HepG2 (cell line): Measurements from ENCODE around the gene STPG4. TPM values are rescaled to one million over a fixed set of nuclear protein-coding genes. Genes with fewer than 3 reads are reported as not detected.
A peak's percentile ranks its signal among the peaks of the same experiment; 100 is the strongest.

Source experiments
- AGO2 ChIP-seq: fragments of 200-400 bp; formaldehyde crosslinking; optimal IDR thresholded peaks from 2 replicates; pipeline ENCODE3; 2017; ENCODE audit warnings: mild to moderate bottlenecking, low read depth, low read length, moderate library complexity
- ATF5 ChIP-seq: sonication (generic); formaldehyde crosslinking; IDR thresholded peaks from 2 replicates; pipeline ENCODE4 v1.4.0; 2020; ENCODE audit warnings: mild to moderate bottlenecking, low read depth, missing genetic modification reagents
- ATF7-NPFF ChIP-seq: sonication (generic); formaldehyde crosslinking; IDR thresholded peaks from 2 replicates; pipeline ENCODE4 v1.8.1; 2023; ENCODE audit warnings: mild to moderate bottlenecking, low read depth, missing genetic modification reagents, moderate library complexity
- DNMT1 ChIP-seq: sonication (generic); formaldehyde crosslinking; IDR thresholded peaks from 2 replicates; pipeline ENCODE4 v1.5.1; 2020; ENCODE audit warnings: mild to moderate bottlenecking, missing genetic modification reagents
- ELF1 ChIP-seq: sonication (generic); formaldehyde crosslinking; IDR thresholded peaks from 2 replicates; pipeline ENCODE4 v1.4.0; 2020; ENCODE audit warnings: missing genetic modification reagents
- FLYWCH1 ChIP-seq: sonication (generic); formaldehyde crosslinking; IDR thresholded peaks from 2 replicates; pipeline ENCODE4 v1.8.1; 2023; ENCODE audit warnings: mild to moderate bottlenecking, missing genetic modification reagents
- FOXK2 ChIP-seq: fragments of 450-650 bp; IDR thresholded peaks from 2 replicates; pipeline ENCODE4 v1.6.1; 2016
- RXRA ChIP-seq: sonication (generic); formaldehyde crosslinking; IDR thresholded peaks from 2 replicates; pipeline ENCODE4 v1.5.1; 2020; ENCODE audit warnings: missing genetic modification reagents
- SETDB1 ChIP-seq: sonication (generic); formaldehyde crosslinking; IDR thresholded peaks from 2 replicates; pipeline ENCODE4 v1.5.1; 2020; ENCODE audit warnings: missing genetic modification reagents, mild to moderate bottlenecking, borderline replicate concordance
- SOX13 ChIP-seq, 3 experiments: fragments of 450-650 bp in 1 of 3; sonication (generic) in 1 of 3; formaldehyde crosslinking in 1 of 3; IDR thresholded peaks in 2 of 3; conservative IDR thresholded peaks in 1 of 3; 2 replicates each; pipeline versions ENCODE4 v1.5.0 to v1.6.1; 2016 to 2020; ENCODE audit warnings: antibody characterized with exemption in 1 of 3, mild to moderate bottlenecking in 1 of 3, missing compliant biosample characterization in 1 of 3, missing genetic modification reagents in 1 of 3, moderate library complexity in 1 of 3
- TAF1 ChIP-seq: sonication (generic); formaldehyde crosslinking; IDR thresholded peaks from 2 replicates; pipeline ENCODE4 v1.4.0; 2020; ENCODE audit warnings: missing genetic modification reagents
- UBTF ChIP-seq: sonication (generic); formaldehyde crosslinking; IDR thresholded peaks from 2 replicates; pipeline ENCODE4 v1.4.0; 2020; ENCODE audit warnings: mild to moderate bottlenecking, missing genetic modification reagents
- ZFY ChIP-seq: sonication (generic); formaldehyde crosslinking; IDR thresholded peaks from 2 replicates; pipeline ENCODE4 v1.4.0; 2020; ENCODE audit warnings: missing genetic modification reagents
- ZNF234 ChIP-seq: sonication (generic); formaldehyde crosslinking; conservative IDR thresholded peaks from 2 replicates; pipeline ENCODE4 v1.5.1; 2020; ENCODE audit warnings: mild to moderate bottlenecking, missing genetic modification reagents
- ZNF24 ChIP-seq: fragments of 450-650 bp; IDR thresholded peaks from 2 replicates; pipeline ENCODE4 v1.6.1; 2017; ENCODE audit warnings: antibody characterized with exemption, mild to moderate bottlenecking
- ZNF350 ChIP-seq: sonication (generic); formaldehyde crosslinking; IDR thresholded peaks from 2 replicates; pipeline ENCODE4 v1.4.0; 2020; ENCODE audit warnings: mild to moderate bottlenecking, low read depth, missing genetic modification reagents, borderline replicate concordance
- ZNF382 ChIP-seq: sonication (generic); formaldehyde crosslinking; IDR thresholded peaks from 2 replicates; pipeline ENCODE4 v1.5.0; 2020; ENCODE audit warnings: missing genetic modification reagents, mild to moderate bottlenecking, borderline replicate concordance
- ZNF687 ChIP-seq: sonication (generic); formaldehyde crosslinking; IDR thresholded peaks from 2 replicates; pipeline ENCODE4 v1.5.1; 2020; ENCODE audit warnings: mild to moderate bottlenecking, missing genetic modification reagents, moderate library complexity
- polyA plus RNA-seq, 8 experiments: library from polyadenylated mRNA; depleted of rRNA in 3 of 8; stranded (reverse) in 7 of 8; unstranded in 1 of 8; fragments of >200 nt; fragmentation: Illumina TruSeq in 4 of 8; extraction: Trizol in 4 of 8; gene quantifications; 2 replicates each; pipeline versions ENCODE4 v1.2.1 to v1.2.3, GENCODE V29; 2011 to 2016; ENCODE audit warnings: low read depth in 4 of 8, missing spikeins in 1 of 8, mixed read lengths in 1 of 8; ENCODE audit not compliant: insufficient read depth in 1 of 8
- total RNA-seq, 5 experiments: library from RNA; depleted of rRNA; stranded (reverse); fragments of >200 nt; fragmentation: Illumina TruSeq; extraction: Trizol; gene quantifications; 2 replicates each; pipeline ENCODE4 v1.2.3, GENCODE V29; 2016; ENCODE audit warnings: low read depth in 1 of 5

STPG4 gene
- total and polyA plus RNA-seq, 2 of the 13 experiments (the other 11 are each of a cell fraction or from before 2014, with no cell fraction given) = 0.11 to 0.15 TPM

GRCh38 chr2:47079515-47080412 is 75.3 kb downstream of the STPG4 start (continued):
- TF ChIP-seq ATF5 (CRISPR knock-in tag) = 0 out of 2 replicates have a peak, but pooled peaks have one; percentile 54
- TF ChIP-seq ZNF24 = no peak
- no peak; the same call in 1 of the 2 replicates for TF ChIP-seq TAF1 (CRISPR knock-in tag)
- no peak for TF ChIP-seq ELF1 (CRISPR knock-in tag)
- 0 out of 2 replicates have a peak, but pooled peaks have one; percentile 10 for TF ChIP-seq DNMT1 (CRISPR knock-in tag)
- TF ChIP-seq ZNF350 (CRISPR knock-in tag) = peak; percentile 16; the same call in 1 of the 2 replicates
- 0 out of 2 replicates have a peak, but pooled peaks have one; percentile 22 for TF ChIP-seq FLYWCH1 (CRISPR knock-in tag)
- no peak for TF ChIP-seq ZNF382 (CRISPR knock-in tag)
- TF ChIP-seq RXRA (CRISPR knock-in tag) = peak; percentile 69
- TF ChIP-seq SOX13 (IDR thresholded peaks at IDR 0.05) = no peak
- TF ChIP-seq SOX13 (CRISPR knock-in tag; conservative IDR thresholded peaks at IDR 0.05 in 1 of 2, IDR thresholded peaks at IDR 0.05 in 1 of 2) = no peak
- peak; percentile 98 for TF ChIP-seq ZNF687 (CRISPR knock-in tag)
- TF ChIP-seq FOXK2 = no peak
- peak; percentile 85 for TF ChIP-seq AGO2
- peak; percentile 62; the same call in 1 of the 2 replicates for TF ChIP-seq ATF7-NPFF (CRISPR knock-in tag)
- TF ChIP-seq UBTF (CRISPR knock-in tag) = peak; percentile 36
- no peak for TF ChIP-seq SETDB1
- peak; percentile 56; the same call in 1 of the 2 replicates for TF ChIP-seq ZFY (CRISPR knock-in tag)
- TF ChIP-seq ZNF234 = no peak
